Heart right ventricle (tissue), 16 donors: ENCODE results near the gene TTC31. TPM values are rescaled to one million over a fixed set of nuclear protein-coding genes. Genes with fewer than 3 reads are reported as not detected.

ENCODE experiments used
- ATAC-seq, 8 donors: fragments of 200-7000 bp; cut with Tn5 transposase; one replicate each; pipeline ENCODE4 v1.9.1; 2020; ENCODE audit warnings: mild to moderate bottlenecking in 8 of 8, moderate library complexity in 8 of 8, moderate number of reproducible peaks in 1 of 8
- DNase-seq, 2 donors: peaks; one replicate each; pipeline ENCODE4 v3.0.0-alpha.2; 2020
- H3K27ac ChIP-seq, 10 donors: fragments of 200-600 bp; sonication (generic) in 2 of 10; one replicate each; pipeline versions ENCODE4 v1.5.0 to v1.8.0; 2020 to 2022; ENCODE audit warnings: mild to moderate bottlenecking in 3 of 10
- H3K27me3 ChIP-seq, 7 donors: fragments of 200-600 bp; one replicate each; pipeline ENCODE4 v1.8.0; 2021 to 2022; ENCODE audit warnings: mild to moderate bottlenecking in 2 of 7
- H3K36me3 ChIP-seq, 9 donors: fragments of 200-600 bp; sonication (generic) in 1 of 9; one replicate each; pipeline versions ENCODE4 v1.5.0 to v1.8.0; 2020 to 2022; ENCODE audit warnings: mild to moderate bottlenecking in 2 of 9
- H3K4me1 ChIP-seq, 9 donors: fragments of 200-600 bp; sonication (generic) in 1 of 9; one replicate each; pipeline versions ENCODE4 v1.5.0 to v1.8.0; 2020 to 2022; ENCODE audit warnings: mild to moderate bottlenecking in 4 of 9
- H3K4me3 ChIP-seq, 10 donors: fragments of 200-600 bp; sonication (generic) in 2 of 10; one replicate each; pipeline versions ENCODE4 v1.5.0 to v1.8.0; 2020 to 2022; ENCODE audit warnings: mild to moderate bottlenecking in 7 of 10, moderate library complexity in 2 of 10
- H3K9me3 ChIP-seq, 11 donors: fragments of 200-600 bp in 10 of 11; sonication (generic) in 2 of 11; one replicate each; pipeline versions ENCODE4 v1.5.0 to v1.8.0; 2013 to 2022; ENCODE audit warnings: mild to moderate bottlenecking in 2 of 11, control low read depth in 1 of 11, moderate library complexity in 1 of 11
- CTCF ChIP-seq, 9 donors: fragments of 200-600 bp; sonication (generic) in 2 of 9; IDR thresholded peaks; one replicate each; pipeline versions ENCODE4 v1.5.0 to v1.8.0; 2021 to 2022; ENCODE audit warnings: antibody characterized with exemption in 9 of 9, mild to moderate bottlenecking in 5 of 9, moderate library complexity in 1 of 9
- WGBS, 2 donors: extraction: QIAGEN DNeasy Blood & Tissue Kit; methylation state at CpG; one replicate each; pipeline ENCODE4 v1.1.7; 2013; ENCODE audit warnings: inconsistent platforms in 1 of 2; 5-methylcytosine and 5-hydroxymethylcytosine counted together
- intact Hi-C, 10 donors: fragments of 100-400 bp; cut with DNase I; formaldehyde crosslinking; loops; one replicate each; pipeline versions ENCODE4 v1.11.1 to v1.14.2; 2022
- polyA plus RNA-seq, 2 donors: library from polyadenylated mRNA; stranded (reverse); fragments of 200-250 nt; gene quantifications; one replicate each; pipeline ENCODE4 v1.2.3, GENCODE V29; 2013
- total RNA-seq, 10 donors: library from RNA; stranded (reverse); fragmentation: NEBNext Ultra II Directional in 3 of 10; extraction: Animal tissue kit (Norgen Biotek cat#: 25700) in 3 of 10; gene quantifications; one replicate each; pipeline versions ENCODE4 v1.2.1 to v1.2.4, GENCODE V29; 2021 to 2023
- donor health status: Arrhythmogenic right ventricular cardiomyopathy.
- donor health status: ischemic (EF 13 %, LVEDD 7.1; RV severe dilation, severe dysfunction).
- donor health status: healthy with polysubstance abuse.
- donor health status: DM: no; HTN: yes; CAD: no.
- donor health status: DM: no; HTN: no; CAD: no.
- donor health status: ischemic (EF 25% LVEDD 6.9; RV normal size, moderate dysfunction).
- donor health status: ischemic (EF 25% LVEDD 5.7; RV mildly dilated, moderate dysfunction).
- donor health status: healthy.
- donor health status: DM: yes; HTN: yes; CAD: no.
- donor health status: Ischemic cardiomyopathy.
- donor health status: ischemic (EF 35%, LVEDD 5.7; RV mildly dilated, moderate dysfunction).
- donor health status: nonischemic (EF 11% LVEDD 7.7; RV severe dilation, severe dysfunction).
- donor health status: DM: yes; HTN: yes; CAD: no.
- donor health status: PGD.
- donor health status: ischemic (EF 29% LVEDD 5.4; RV normal size, mild dysfunction).
- donor health status: nonischemic (EF 23%, LVEDD 6.1; RV moderate dilation, normal function).

The TTC31 gene
- total and polyA plus RNA-seq, 12 donors, result 7.2 to 18.7 (median 9.4) TPM

- no peak for TF ChIP-seq CTCF (IDR thresholded peaks at IDR 0.05)
- Histone ChIP-seq H3K36me3 (no peaks in the 10 kb centered on the region), H3K9me3 (no peaks in the 10 kb centered on the region), H3K27ac (no peak overlapping the region), H3K4me3 (no peak overlapping the region), H3K4me1 (peaks cover 0 to 11% (median under 1%) of the 10 kb centered on the region in 9 donors), H3K27me3 (peaks cover 0 to 9% (median 0%) of the 10 kb centered on the region in 7 donors)
- DNase-seq (no peak), ATAC-seq (no peak)
- 88 to 93% methylated on average over 5 of the region's 5 CpGs for WGBS, 2 donors
- intact Hi-C loops, result no loop called here
These were observed 35.5 kb upstream of the TTC31 start for GRCh38 chr2:74447230-74447999.

- Histone ChIP-seq H3K27me3 (no peaks in the 10 kb centered on the region), H3K36me3 (no peaks in the 10 kb centered on the region), H3K4me1 (peaks cover 0 to 10% (median 0%) of the 10 kb centered on the region in 9 donors), H3K4me3 (no peak overlapping the region), H3K9me3 (no peaks in the 10 kb centered on the region), H3K27ac (no peak overlapping the region)
- no peak for ATAC-seq
- no peak for DNase-seq
- WGBS, 2 donors, result 79 to 81% methylated on average over 2 of the region's 2 CpGs
- TF ChIP-seq CTCF (IDR thresholded peaks at IDR 0.05), result no peak
- intact Hi-C loops, result no loop called here
These were observed 34.1 kb upstream of the TTC31 start for GRCh38 chr2:74448771-74449170.

- WGBS, 2 donors, result 67 to 73% methylated on average over 3 of the region's 3 CpGs
- no peak for DNase-seq
- TF ChIP-seq CTCF (IDR thresholded peaks at IDR 0.05), result no peak
- no peak for ATAC-seq
- H3K27me3 ChIP-seq, result no peaks in the 10 kb centered on the region
- peaks cover 5 to 11% (median 6%) of the 10 kb centered on the region in 9 donors for H3K4me1 ChIP-seq
- no peak overlapping the region for H3K4me3 ChIP-seq
- no peak overlapping the region for H3K27ac ChIP-seq
- intact Hi-C loops, result no loop called here
- no peaks in the 10 kb centered on the region for H3K36me3 ChIP-seq
- no peaks in the 10 kb centered on the region for H3K9me3 ChIP-seq
These were observed 32.2 kb upstream of the TTC31 start for GRCh38 chr2:74450570-74451190.

GRCh38 chr2:74454654-74455511 lies 28.0 kb upstream of the TTC31 start, which contains the start of gene INO80B:
Gene INO80B, plus strand, starts transcription at chr2:74455087. Its CDS starts 30 bp downstream, at chr2:74455117.
- H3K4me3 ChIP-seq, result peak within 1 kb of the TSS; percentile 53 to 75 (median 66)
- peaks cover 14 to 42% (median 36%) of the 10 kb centered on the region in 9 donors for H3K4me1 ChIP-seq
- peak; percentile 91 to 96 for DNase-seq
- peaks cover 0 to 6% (median 0%) of the 10 kb centered on the region in 9 donors for H3K36me3 ChIP-seq
- 1% methylated on average over 40 of the region's 40 CpGs for WGBS, 2 donors
- peak; percentile 57 to 75 (median 66) for ATAC-seq
- no peaks in the 10 kb centered on the region for H3K9me3 ChIP-seq
- intact Hi-C loops, result loop anchor here in 2 of 10 donors (1.0 to 2.0 kb wide), 2 partner anchors 18 to 28 kb away; partner anchors contain the start of genes TTC31 (in 2 of the 2) and MRPL53 (in 1 of the 2)
- peak within 1 kb of the TSS in 9 of 10 donors; percentile 30 to 78 (median 65) for H3K27ac ChIP-seq
- no peaks in the 10 kb centered on the region for H3K27me3 ChIP-seq
- no peak for TF ChIP-seq CTCF (IDR thresholded peaks at IDR 0.05)
